DOHH2 (cell line): Measurements from ENCODE around the gene TNRC6C.

Experiments
- H3F3A ChIP-seq: fragments of 200-600 bp; sonication (generic), shearing (Covaris generic); 2 replicates; pipeline ENCODE4 v1.6.0; 2016; ENCODE audit warnings: antibody characterized with exemption, mild to moderate bottlenecking; ENCODE audit not compliant: control insufficient read depth, insufficient read depth
- H3K27ac ChIP-seq: fragments of 200-600 bp; sonication (generic); 2 replicates; pipeline ENCODE4 v1.5.1; 2014; ENCODE audit warnings: low read depth, mild to moderate bottlenecking, low read length, moderate library complexity
- H3K27me3 ChIP-seq: fragments of 200-600 bp; sonication (generic); 2 replicates; pipeline ENCODE4 v1.6.1; 2014; ENCODE audit warnings: mild to moderate bottlenecking, low read length, mixed read lengths; ENCODE audit not compliant: control insufficient read depth
- H3K36me3 ChIP-seq: fragments of 200-600 bp; sonication (generic); 2 replicates; pipeline ENCODE4 v1.6.1; 2014; ENCODE audit warnings: mild to moderate bottlenecking, low read length, moderate library complexity, mixed read lengths; ENCODE audit not compliant: control insufficient read depth
- H3K4me1 ChIP-seq: fragments of 200-600 bp; sonication (generic); 2 replicates; pipeline ENCODE4 v1.6.1; 2014; ENCODE audit warnings: mild to moderate bottlenecking, low read length, mixed read lengths; ENCODE audit not compliant: control insufficient read depth
- H3K4me2 ChIP-seq: fragments of 200-600 bp; sonication (generic); 2 replicates; pipeline ENCODE4 v1.6.0; 2014; ENCODE audit warnings: mild to moderate bottlenecking, low read length, moderate library complexity
- H3K4me3 ChIP-seq: fragments of 200-600 bp; sonication (generic); 2 replicates; pipeline ENCODE4 v1.5.1; 2014; ENCODE audit warnings: mild to moderate bottlenecking, low read length, mixed read lengths
- H3K79me2 ChIP-seq: fragments of 200-600 bp; sonication (generic); 2 replicates; pipeline ENCODE4 v1.6.1; 2014; ENCODE audit warnings: mild to moderate bottlenecking, low read length, mixed read lengths; ENCODE audit not compliant: control insufficient read depth
- H3K9me2 ChIP-seq: fragments of 200-600 bp; sonication (generic); replicated peaks from 2 replicates; pipeline ENCODE4 v1.6.1; 2014; ENCODE audit warnings: mild to moderate bottlenecking, low read length, mixed read lengths; ENCODE audit not compliant: control insufficient read depth
- H3K9me3 ChIP-seq: fragments of 200-600 bp; sonication (generic); 2 replicates; pipeline ENCODE4 v1.6.1; 2014; ENCODE audit warnings: antibody characterized with exemption, low read length, mixed read lengths; ENCODE audit not compliant: control insufficient read depth, insufficient read depth
- H4K20me1 ChIP-seq: fragments of 200-600 bp; sonication (generic); 2 replicates; pipeline ENCODE4 v1.6.0; 2014; ENCODE audit warnings: low read depth, mild to moderate bottlenecking, antibody characterized with exemption, low read length, moderate library complexity; ENCODE audit not compliant: control insufficient read depth, insufficient read depth
- CTCF ChIP-seq: fragments of 200-600 bp; sonication (generic); IDR thresholded peaks from one replicate; pipeline ENCODE4 v1.5.1; 2014; ENCODE audit warnings: antibody characterized with exemption, mild to moderate bottlenecking, low read depth, low read length; ENCODE audit not compliant: poor library complexity, severe bottlenecking
- EZH2phosphoT487 ChIP-seq: fragments of 200-600 bp; sonication (generic); IDR thresholded peaks from 2 replicates; pipeline ENCODE4 v1.6.1; 2017; ENCODE audit warnings: borderline replicate concordance, mild to moderate bottlenecking, antibody characterized with exemption, low read length, moderate library complexity, mixed read lengths

Gene TNRC6C

GRCh38 chr17:78039581-78039980 is 81.1 kb downstream of the TNRC6C start:
- TF ChIP-seq EZH2phosphoT487 (no peak), CTCF (no peak)
- peaks cover 5% of the 10 kb centered on the region for H3K4me1 ChIP-seq
- H3K9me2 ChIP-seq, result no peaks in the 10 kb centered on the region
- H3K4me3 ChIP-seq, result no peak overlapping the region
- H3K27me3 ChIP-seq, result no peaks in the 10 kb centered on the region
- H3K9me3 ChIP-seq, result no peaks in the 10 kb centered on the region
- no peaks in the 10 kb centered on the region for H4K20me1 ChIP-seq
- no peak overlapping the region for H3K4me2 ChIP-seq
- no peaks in the 10 kb centered on the region for H3K79me2 ChIP-seq
- H3F3A ChIP-seq, result no peaks in the 10 kb centered on the region
- H3K36me3 ChIP-seq, result 0 out of 2 replicates have a peak, but pooled peaks cover 3% of the 10 kb centered on the region
- no peak overlapping the region for H3K27ac ChIP-seq

- no peak for TF ChIP-seq EZH2phosphoT487
- no peak for TF ChIP-seq CTCF
- Histone ChIP-seq H3F3A (no peaks in the 10 kb centered on the region), H3K4me1 (peaks cover 5% of the 10 kb centered on the region), H3K4me2 (no peak overlapping the region), H3K4me3 (no peak overlapping the region), H3K36me3 (0 out of 2 replicates have a peak, but pooled peaks cover 3% of the 10 kb centered on the region), H3K9me3 (no peaks in the 10 kb centered on the region), H4K20me1 (no peaks in the 10 kb centered on the region), H3K9me2 (no peaks in the 10 kb centered on the region), H3K79me2 (no peaks in the 10 kb centered on the region), H3K27me3 (no peaks in the 10 kb centered on the region), H3K27ac (no peak overlapping the region)
These were observed 82.2 kb downstream of the TNRC6C start for GRCh38 chr17:78040440-78041385.

- no peaks in the 10 kb centered on the region for H3K9me2 ChIP-seq
- no peaks in the 10 kb centered on the region for H3F3A ChIP-seq
- no peaks in the 10 kb centered on the region for H3K79me2 ChIP-seq
- TF ChIP-seq CTCF, result no peak
- no peak for TF ChIP-seq EZH2phosphoT487
- H3K4me3 ChIP-seq, result no peak overlapping the region
- peaks cover 5% of the 10 kb centered on the region for H3K4me1 ChIP-seq
- no peaks in the 10 kb centered on the region for H3K9me3 ChIP-seq
- no peaks in the 10 kb centered on the region for H3K27me3 ChIP-seq
- no peak overlapping the region for H3K27ac ChIP-seq
- 0 out of 2 replicates have a peak, but pooled peaks cover 3% of the 10 kb centered on the region for H3K36me3 ChIP-seq
- no peaks in the 10 kb centered on the region for H4K20me1 ChIP-seq
- H3K4me2 ChIP-seq, result no peak overlapping the region
These were observed 83.1 kb downstream of the TNRC6C start for GRCh38 chr17:78041386-78042179.
